Nephron progenitor cell (in vitro differentiated cells): ENCODE data around the gene C1orf167.

Source experiments
- DNase-seq: peaks from one replicate; pipeline ENCODE4 v3.0.0; 2021
- H3K27ac Mint-ChIP-seq: 2 replicates; pipeline ENCODE4 v1.8.0; 2021; ENCODE audit warnings: mild to moderate bottlenecking, moderate library complexity, mixed read lengths
- H3K27me3 Mint-ChIP-seq: 2 replicates; pipeline ENCODE4 v1.8.0; 2021; ENCODE audit warnings: mild to moderate bottlenecking, low read depth, mixed read lengths; ENCODE audit not compliant: poor library complexity
- H3K36me3 Mint-ChIP-seq: 2 replicates; pipeline ENCODE4 v1.8.0; 2021; ENCODE audit warnings: low read depth, mixed read lengths
- H3K4me1 Mint-ChIP-seq: 2 replicates; pipeline ENCODE4 v1.8.0; 2021; ENCODE audit warnings: mixed read lengths
- H3K4me3 Mint-ChIP-seq: 2 replicates; pipeline ENCODE4 v1.8.0; 2021; ENCODE audit warnings: mild to moderate bottlenecking, moderate library complexity, mixed read lengths
- H3K9me3 Mint-ChIP-seq: 2 replicates; pipeline ENCODE4 v1.8.0; 2021; ENCODE audit warnings: mild to moderate bottlenecking, moderate library complexity, mixed read lengths
- TF ChIP-seq, protein P1 (sequence below): fragments of 200-600 bp; sonication (generic); IDR thresholded peaks from 2 replicates; pipeline ENCODE4 v1.5.0; 2021; ENCODE audit warnings: antibody characterized with exemption

C1orf167 gene

DNA sequence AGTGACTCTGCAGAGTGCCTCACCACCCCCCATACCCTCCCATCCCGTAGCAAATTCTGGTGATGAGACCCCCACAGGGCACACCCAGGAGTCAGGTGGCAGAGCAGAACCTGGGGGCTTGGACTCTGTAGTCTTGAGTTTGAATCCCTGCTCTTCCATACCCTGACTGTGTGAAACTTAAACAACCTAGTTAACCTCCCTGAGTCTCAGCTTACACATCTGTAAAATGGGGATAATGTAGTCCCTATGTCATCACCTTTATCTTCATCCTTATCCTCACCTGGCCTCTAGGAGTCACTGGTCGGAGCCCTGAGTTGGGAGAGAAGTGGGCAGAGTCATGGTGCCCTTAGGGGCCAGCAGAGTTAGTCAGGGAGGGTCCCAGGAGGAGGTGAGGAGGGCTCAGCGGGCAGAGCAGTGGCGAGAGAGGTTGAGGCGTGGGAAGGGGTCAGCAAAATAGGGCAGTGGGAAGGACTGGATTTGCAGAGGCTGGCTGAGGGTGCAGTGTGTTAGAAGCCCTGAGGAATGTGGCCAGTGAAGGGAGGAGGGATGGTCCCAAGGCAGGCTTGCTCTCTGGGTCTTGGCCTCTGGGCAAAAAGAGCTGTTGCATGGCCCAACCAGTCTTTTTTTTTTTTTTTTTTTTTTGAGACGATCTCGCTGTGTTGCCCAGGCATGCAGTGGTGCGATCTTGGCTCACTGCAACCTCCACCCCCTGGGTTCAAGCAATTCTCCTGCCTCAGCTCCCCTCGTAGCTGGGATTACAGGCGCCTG lies 18.6 kb downstream of the C1orf167 start:
- H3K4me3 Mint-ChIP-seq, result no peak overlapping the region
- no peaks in the 10 kb centered on the region for H3K9me3 Mint-ChIP-seq
- no peak overlapping the region for H3K27ac Mint-ChIP-seq
- TF ChIP-seq, protein P1, sequence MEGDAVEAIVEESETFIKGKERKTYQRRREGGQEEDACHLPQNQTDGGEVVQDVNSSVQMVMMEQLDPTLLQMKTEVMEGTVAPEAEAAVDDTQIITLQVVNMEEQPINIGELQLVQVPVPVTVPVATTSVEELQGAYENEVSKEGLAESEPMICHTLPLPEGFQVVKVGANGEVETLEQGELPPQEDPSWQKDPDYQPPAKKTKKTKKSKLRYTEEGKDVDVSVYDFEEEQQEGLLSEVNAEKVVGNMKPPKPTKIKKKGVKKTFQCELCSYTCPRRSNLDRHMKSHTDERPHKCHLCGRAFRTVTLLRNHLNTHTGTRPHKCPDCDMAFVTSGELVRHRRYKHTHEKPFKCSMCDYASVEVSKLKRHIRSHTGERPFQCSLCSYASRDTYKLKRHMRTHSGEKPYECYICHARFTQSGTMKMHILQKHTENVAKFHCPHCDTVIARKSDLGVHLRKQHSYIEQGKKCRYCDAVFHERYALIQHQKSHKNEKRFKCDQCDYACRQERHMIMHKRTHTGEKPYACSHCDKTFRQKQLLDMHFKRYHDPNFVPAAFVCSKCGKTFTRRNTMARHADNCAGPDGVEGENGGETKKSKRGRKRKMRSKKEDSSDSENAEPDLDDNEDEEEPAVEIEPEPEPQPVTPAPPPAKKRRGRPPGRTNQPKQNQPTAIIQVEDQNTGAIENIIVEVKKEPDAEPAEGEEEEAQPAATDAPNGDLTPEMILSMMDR, result no peak
- H3K4me1 Mint-ChIP-seq, result peaks cover 29% of the 10 kb centered on the region
- DNase-seq, result no peak
- no peaks in the 10 kb centered on the region for H3K27me3 Mint-ChIP-seq
- H3K36me3 Mint-ChIP-seq, result no peaks in the 10 kb centered on the region

DNA sequence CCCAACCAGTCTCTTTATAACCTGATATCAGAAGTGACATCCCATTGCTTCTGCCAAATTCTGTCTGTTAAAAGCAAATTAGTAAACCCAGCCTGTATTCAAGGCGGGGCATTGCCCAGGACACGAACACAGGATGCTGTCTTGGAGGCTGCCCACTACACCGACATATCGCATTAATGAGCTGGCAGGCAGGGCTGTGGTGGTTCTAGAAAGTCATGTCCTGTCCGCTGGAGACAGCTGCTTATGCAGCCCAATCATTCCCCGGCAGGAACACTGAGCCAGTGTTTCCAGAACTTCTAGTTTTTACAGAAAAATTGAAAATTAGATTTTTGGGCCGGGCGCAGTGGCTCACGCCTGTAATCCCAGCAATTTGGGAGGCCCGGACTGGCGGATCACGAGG lies 19.3 kb downstream of the C1orf167 start:
- TF ChIP-seq, protein P1, result no peak
- H3K9me3 Mint-ChIP-seq, result no peaks in the 10 kb centered on the region
- H3K36me3 Mint-ChIP-seq, result no peaks in the 10 kb centered on the region
- no peak for DNase-seq
- H3K27ac Mint-ChIP-seq, result no peak overlapping the region
- H3K4me1 Mint-ChIP-seq, result peaks cover 37% of the 10 kb centered on the region
- H3K4me3 Mint-ChIP-seq, result no peak overlapping the region
- no peaks in the 10 kb centered on the region for H3K27me3 Mint-ChIP-seq

DNA sequence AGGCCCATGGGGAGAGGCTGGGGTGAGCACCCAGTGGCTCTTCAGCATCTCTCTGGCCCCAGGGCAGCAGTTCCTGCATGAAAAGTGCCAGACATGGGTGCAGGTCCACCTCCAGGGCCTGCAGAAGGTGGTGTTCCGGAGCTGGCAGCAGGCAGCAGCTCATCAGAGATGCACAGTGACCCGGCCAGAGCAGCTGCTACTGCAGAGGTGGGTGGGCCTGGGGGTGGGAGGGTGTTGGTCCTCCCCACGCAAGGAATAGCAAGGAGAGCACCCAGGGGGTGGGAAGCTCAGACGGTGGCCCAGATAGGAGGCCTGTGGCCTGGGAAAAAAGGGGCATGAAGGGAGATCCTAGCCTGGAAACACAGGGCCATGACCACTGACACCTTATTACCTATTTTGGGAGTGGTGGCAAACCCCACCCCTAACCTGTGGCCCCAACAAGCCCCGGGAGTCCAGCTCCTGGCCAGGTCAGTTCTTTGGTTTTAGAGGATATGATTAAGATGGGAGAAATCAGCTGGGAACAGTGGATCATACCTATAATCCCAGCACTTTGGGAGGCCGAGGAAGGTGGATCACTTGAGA lies 20.2 kb downstream of the C1orf167 start:
- Mint-ChIP-seq H3K36me3 (no peaks in the 10 kb centered on the region), H3K9me3 (no peaks in the 10 kb centered on the region), H3K4me1 (peaks cover 46% of the 10 kb centered on the region), H3K4me3 (no peak overlapping the region), H3K27ac (no peak overlapping the region), H3K27me3 (no peaks in the 10 kb centered on the region)
- TF ChIP-seq, protein P1, result no peak
- no peak for DNase-seq

DNA sequence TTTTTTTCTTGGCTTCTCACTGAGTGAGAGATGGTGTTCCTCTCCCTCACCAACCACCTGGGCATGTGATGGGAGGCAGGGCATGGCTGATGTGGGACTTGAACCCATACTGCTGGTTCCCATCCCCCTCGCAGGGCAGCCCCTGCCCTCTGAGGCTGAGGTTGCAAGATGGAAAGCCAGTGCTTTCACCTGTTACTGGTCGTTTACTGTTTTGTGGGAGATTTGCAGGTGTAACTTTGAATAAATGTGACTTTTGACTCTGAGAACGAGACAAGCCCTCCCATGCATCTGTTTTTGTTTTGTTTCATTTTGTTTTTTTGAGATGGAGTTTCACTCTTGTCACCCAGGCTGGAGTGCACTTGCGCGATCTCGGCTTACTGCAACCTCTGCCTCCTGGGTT lies 21.6 kb downstream of the C1orf167 start:
- Mint-ChIP-seq H3K27me3 (no peaks in the 10 kb centered on the region), H3K36me3 (no peaks in the 10 kb centered on the region), H3K27ac (no peak overlapping the region), H3K4me3 (no peak overlapping the region), H3K4me1 (peaks cover 58% of the 10 kb centered on the region), H3K9me3 (no peaks in the 10 kb centered on the region)
- TF ChIP-seq, protein P1, result no peak
- no peak for DNase-seq

DNA sequence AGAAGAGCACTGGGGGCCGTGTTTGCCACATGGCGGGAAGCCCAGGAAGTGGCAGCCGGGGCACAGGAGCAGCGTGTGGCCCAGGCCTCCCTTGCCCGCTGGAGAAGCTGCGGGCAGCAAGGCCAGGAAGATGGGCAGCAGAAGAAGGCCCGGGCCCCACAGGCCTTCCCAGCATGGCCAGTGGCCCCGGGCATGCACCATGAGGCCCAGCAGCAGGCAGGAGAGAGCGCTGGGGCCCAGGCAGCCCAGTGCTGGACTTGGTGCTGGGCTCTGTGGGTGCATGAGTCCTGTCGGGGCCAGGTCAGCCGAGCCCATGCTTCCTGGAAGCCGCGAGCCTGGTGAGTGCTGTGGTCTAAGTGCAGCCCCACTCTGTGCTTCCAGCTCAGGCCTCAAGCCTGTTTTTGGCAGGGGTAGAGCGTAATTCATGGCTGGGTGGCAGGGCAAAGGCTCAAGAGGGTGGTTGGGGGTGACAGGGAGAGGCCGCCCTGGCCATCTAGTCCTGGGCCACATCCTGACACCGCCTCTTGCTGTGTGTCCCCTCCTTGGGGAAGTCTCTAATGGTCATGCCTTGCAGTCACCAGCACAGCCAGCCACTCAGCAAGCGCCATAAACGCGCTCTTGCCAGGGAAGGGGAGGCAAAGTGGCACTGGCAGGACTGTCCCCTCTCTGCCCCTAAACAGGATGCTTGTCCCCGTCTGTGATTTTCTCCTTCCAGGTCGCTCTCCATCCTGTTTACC lies 22.4 kb downstream of the C1orf167 start:
- H3K4me3 Mint-ChIP-seq, result no peak overlapping the region
- H3K27me3 Mint-ChIP-seq, result no peaks in the 10 kb centered on the region
- peaks cover 64% of the 10 kb centered on the region for H3K4me1 Mint-ChIP-seq
- DNase-seq, result no peak
- H3K27ac Mint-ChIP-seq, result no peak overlapping the region
- H3K36me3 Mint-ChIP-seq, result no peaks in the 10 kb centered on the region
- H3K9me3 Mint-ChIP-seq, result no peaks in the 10 kb centered on the region
- TF ChIP-seq, protein P1, result no peak
